Erythroblast (primary cell): ENCODE data around the gene CBLIF.

Source experiments
- DNase-seq, 2 experiments: peaks; one replicate each; lab custom pipeline; 2025; lab: John Stamatoyannopoulos, UW
- GATA1 ChIP-seq: IDR thresholded peaks from 2 replicates; pipeline ENCODE4 v1.6.1; 2011; ENCODE audit warnings: low read depth, mild to moderate bottlenecking, control low read depth, low read length, moderate library complexity
- POLR2A ChIP-seq: IDR thresholded peaks from 2 replicates; pipeline ENCODE4 v1.6.1; 2011; ENCODE audit warnings: mild to moderate bottlenecking, low read length

CBLIF gene

GRCh38 chr11:59815754-59816153, 29.5 kb downstream of the CBLIF start:
- DNase-seq, result no peak
- TF ChIP-seq GATA1 (no peak), POLR2A (no peak)

GRCh38 chr11:59814021-59814420, 31.3 kb downstream of the CBLIF start:
- DNase-seq, result no peak
- no peak for TF ChIP-seq GATA1
- no peak for TF ChIP-seq POLR2A

GRCh38 chr11:59813364-59813763, 31.9 kb downstream of the CBLIF start:
- TF ChIP-seq POLR2A (no peak), GATA1 (no peak)
- no peak for DNase-seq

GRCh38 chr11:59812220-59812619, 33.1 kb downstream of the CBLIF start:
- TF ChIP-seq POLR2A (no peak), GATA1 (no peak)
- no peak for DNase-seq

GRCh38 chr11:59810911-59811259, 34.4 kb downstream of the CBLIF start:
- no peak for DNase-seq
- TF ChIP-seq POLR2A (no peak), GATA1 (no peak)

- TF ChIP-seq GATA1 (no peak), POLR2A (peak; percentile 79)
- peak; percentile 95 to 96 for DNase-seq
Measured at GRCh38 chr11:59810189-59810910, 34.9 kb downstream of the CBLIF start, which contains the start of gene MRPL16. TSS of gene MRPL16 (minus strand) at chr11:59810778. CDS start at chr11:59810658, 120 bp downstream.

GRCh38 chr11:59807047-59807610, 38.2 kb downstream of the CBLIF start:
- TF ChIP-seq POLR2A, result no peak
- no peak for TF ChIP-seq GATA1
- no peak for DNase-seq

GRCh38 chr11:59804061-59804460, 41.2 kb downstream of the CBLIF start:
- no peak for DNase-seq
- TF ChIP-seq GATA1 (no peak), POLR2A (no peak)

GRCh38 chr11:59802639-59803176, 42.6 kb downstream of the CBLIF start:
- TF ChIP-seq GATA1 (no peak), POLR2A (no peak)
- DNase-seq, result peak; percentile 64 to 78

- no peak for TF ChIP-seq GATA1
- TF ChIP-seq POLR2A, result no peak
Measured at GRCh38 chr11:59801981-59802638, 43.2 kb downstream of the CBLIF start.

GRCh38 chr11:59801160-59801706, 44.1 kb downstream of the CBLIF start:
- TF ChIP-seq POLR2A, result no peak
- no peak for TF ChIP-seq GATA1
- peak in 1 of 2 experiments; percentile 14 for DNase-seq

More at GRCh38 chr11:59801981-59802638, 43.2 kb downstream of the CBLIF start:
- DNase-seq, result no peak

GRCh38 chr11:59800390-59801025, 44.8 kb downstream of the CBLIF start:
- TF ChIP-seq POLR2A (no peak), GATA1 (no peak)

GRCh38 chr11:59794417-59794816, 50.9 kb downstream of the CBLIF start:
- DNase-seq, result no peak
- TF ChIP-seq POLR2A (no peak), GATA1 (no peak)

More at GRCh38 chr11:59800390-59801025, 44.8 kb downstream of the CBLIF start:
- DNase-seq, result no peak
